ENCODE data around the gene ACP7.
"Not testable (repeated sequence)": the region's sequence is repeated elsewhere in the genome, so short reads cannot be mapped to it uniquely, and the experiment has no call there.

DNA sequence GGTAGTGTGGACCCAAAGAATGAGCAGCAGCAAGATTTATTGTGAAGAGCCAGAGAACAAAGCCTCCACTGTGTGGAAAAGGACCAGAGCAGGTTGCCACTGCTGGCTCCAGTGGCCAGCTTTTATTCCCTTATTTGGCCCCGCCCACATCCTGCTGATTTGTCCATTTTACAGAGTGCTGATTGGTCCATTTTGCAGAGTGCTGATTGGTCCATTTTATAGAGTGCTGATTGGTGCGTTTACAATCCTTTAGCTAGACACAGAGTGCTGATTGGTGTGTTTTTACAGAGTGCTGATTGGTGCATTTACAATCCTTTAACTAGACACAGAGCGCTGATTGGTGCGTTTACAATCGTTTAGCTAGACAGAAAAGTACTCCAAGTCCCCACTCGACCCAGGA is 15.9 kb upstream of the ACP7 start:
- TF ChIP-seq EZH2 (IDR thresholded peaks at IDR 0.05; ENCODE audit: borderline replicate concordance, low read depth, low read length, severe bottlenecking): not testable (repeated sequence)
- TF ChIP-seq, protein P1, sequence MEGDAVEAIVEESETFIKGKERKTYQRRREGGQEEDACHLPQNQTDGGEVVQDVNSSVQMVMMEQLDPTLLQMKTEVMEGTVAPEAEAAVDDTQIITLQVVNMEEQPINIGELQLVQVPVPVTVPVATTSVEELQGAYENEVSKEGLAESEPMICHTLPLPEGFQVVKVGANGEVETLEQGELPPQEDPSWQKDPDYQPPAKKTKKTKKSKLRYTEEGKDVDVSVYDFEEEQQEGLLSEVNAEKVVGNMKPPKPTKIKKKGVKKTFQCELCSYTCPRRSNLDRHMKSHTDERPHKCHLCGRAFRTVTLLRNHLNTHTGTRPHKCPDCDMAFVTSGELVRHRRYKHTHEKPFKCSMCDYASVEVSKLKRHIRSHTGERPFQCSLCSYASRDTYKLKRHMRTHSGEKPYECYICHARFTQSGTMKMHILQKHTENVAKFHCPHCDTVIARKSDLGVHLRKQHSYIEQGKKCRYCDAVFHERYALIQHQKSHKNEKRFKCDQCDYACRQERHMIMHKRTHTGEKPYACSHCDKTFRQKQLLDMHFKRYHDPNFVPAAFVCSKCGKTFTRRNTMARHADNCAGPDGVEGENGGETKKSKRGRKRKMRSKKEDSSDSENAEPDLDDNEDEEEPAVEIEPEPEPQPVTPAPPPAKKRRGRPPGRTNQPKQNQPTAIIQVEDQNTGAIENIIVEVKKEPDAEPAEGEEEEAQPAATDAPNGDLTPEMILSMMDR (IDR thresholded peaks at IDR 0.05; ENCODE audit: borderline replicate concordance, extremely low read depth, low read length, poor library complexity, severe bottlenecking): not testable (repeated sequence)
